OCI-M1 (cell line): ENCODE results near the gene NCL.

Source experiments
- DNase-seq: peaks from one replicate; lab custom pipeline; 2025; lab: John Stamatoyannopoulos, UW

The NCL gene, protein sequence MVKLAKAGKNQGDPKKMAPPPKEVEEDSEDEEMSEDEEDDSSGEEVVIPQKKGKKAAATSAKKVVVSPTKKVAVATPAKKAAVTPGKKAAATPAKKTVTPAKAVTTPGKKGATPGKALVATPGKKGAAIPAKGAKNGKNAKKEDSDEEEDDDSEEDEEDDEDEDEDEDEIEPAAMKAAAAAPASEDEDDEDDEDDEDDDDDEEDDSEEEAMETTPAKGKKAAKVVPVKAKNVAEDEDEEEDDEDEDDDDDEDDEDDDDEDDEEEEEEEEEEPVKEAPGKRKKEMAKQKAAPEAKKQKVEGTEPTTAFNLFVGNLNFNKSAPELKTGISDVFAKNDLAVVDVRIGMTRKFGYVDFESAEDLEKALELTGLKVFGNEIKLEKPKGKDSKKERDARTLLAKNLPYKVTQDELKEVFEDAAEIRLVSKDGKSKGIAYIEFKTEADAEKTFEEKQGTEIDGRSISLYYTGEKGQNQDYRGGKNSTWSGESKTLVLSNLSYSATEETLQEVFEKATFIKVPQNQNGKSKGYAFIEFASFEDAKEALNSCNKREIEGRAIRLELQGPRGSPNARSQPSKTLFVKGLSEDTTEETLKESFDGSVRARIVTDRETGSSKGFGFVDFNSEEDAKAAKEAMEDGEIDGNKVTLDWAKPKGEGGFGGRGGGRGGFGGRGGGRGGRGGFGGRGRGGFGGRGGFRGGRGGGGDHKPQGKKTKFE

DNA sequence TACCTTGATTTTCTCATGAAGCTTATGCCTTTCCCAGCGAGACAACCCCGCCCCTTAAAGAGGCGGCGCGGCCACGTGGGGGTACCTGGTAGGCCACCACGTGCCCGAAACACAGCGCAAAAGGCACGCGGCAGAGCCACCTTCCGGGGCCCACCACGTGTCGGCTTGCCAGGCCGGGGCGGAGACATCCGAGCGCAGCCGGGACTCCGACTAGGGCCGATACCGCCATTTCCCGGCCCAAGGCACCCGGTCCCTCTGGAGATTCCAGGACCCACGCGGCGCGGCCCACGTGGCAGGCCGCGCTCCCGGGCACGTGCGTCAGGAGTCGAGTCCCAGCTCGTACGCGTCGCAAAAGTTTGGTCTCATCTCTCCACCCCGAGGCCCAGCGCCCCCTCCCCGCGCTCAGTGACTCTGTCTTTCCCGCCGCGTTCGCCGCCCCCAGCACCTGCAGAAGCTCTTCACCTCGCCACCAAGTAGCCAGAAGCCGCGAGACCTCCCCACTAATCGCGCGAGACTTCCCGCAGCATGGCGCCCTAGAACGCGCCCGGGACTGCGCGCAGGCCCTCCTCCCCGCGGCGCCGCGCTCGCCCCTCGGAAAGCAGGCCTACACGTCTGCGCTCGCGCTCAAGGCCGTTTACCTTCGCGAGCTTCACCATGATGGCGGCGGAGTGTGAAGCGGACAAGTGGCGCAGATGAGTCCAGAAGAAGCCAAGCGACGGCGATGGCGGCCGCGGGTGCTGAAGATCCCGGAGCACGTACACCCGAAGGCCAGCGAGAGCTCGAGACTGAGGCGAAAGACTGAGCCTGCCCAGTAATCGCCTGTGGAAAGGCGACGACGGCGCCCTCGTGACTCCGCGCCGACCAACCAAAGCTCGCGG is at the start of gene NCL:
Gene NCL (minus strand): TSS at position 787 of the 878 bp plus-strand sequence. CDS start 131 bp downstream, at position 656.
- peak; percentile 90 for DNase-seq

DNA sequence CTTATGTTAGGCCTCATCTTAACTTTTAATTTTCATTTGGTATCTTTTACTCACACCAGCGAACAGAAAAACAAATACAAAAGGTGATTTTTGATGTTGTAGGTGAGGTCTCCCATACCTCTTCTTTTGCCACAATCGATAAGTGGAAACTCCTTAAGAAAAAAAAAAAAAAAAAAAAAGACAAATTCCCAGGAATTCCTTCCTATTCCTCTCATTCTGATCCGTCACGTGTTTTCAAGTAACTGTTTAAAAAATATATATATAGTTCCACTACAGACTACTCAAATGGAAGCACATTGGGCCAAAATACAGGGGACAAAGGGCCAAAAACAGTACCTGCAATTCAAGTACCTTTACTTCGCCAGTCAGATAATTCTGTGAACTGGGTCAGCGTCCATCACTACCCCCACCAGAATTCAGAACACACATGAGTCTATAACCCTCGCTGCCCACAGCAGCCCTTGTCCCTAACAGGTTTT is 49.5 kb upstream of the NCL start:
- no peak for DNase-seq

DNA sequence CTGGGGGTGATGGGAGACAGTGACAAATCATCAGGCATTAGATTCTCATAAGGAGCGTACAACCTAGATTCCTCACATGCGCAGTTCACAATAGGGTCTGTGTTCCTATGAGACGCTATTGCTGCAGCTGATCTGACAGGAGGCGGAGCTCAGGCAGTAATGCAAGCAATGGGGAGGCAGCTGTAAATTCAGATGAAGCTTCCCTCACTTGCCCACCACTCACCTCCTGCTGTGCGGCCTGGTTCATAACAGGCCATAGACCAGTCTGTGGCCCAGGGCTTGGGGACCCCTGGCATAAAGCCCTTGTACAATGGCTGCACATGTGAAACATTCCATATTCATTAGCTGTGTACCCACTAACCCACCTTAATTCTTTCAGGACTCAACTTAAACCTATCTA is 47.9 kb upstream of the NCL start:
- no peak for DNase-seq

DNA sequence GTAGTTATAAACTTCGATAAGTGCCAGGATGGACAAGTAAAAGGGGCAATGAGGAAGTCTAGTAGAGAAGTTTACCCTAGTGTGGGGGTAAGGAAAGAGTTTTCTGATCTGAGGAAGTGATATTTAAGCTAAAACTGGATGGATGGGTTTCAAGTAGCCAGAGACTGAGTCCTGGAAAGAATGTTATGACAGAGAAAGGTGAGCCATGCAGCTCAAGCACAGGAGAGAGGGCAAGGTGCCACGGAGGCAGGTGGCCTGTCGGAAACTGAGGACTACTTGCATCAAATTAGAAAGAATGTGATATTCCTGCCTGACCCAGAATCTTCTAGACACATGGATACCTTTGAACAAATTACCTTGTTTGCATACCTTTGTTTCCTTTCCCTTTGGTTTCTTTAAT is 39.5 kb upstream of the NCL start:
- DNase-seq = no peak

DNA sequence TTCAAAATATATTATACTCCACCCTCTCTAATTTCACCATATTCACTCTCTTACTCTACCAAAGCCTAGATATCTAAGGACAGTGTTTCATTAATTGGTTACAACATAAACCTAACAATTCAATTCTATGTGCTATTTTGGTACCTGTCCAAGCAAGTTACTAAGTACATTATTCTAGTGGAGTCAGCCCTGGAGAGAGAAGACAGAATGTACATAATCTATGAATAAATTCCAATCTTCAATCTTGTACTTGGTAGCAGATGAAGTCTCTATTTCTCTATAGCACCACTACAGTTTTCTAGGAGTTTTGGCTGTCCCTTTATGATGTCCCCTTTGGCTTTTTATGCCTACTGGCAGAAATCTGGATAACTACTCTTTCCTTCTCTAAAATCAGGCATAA is 38.3 kb upstream of the NCL start:
- DNase-seq = no peak

DNA sequence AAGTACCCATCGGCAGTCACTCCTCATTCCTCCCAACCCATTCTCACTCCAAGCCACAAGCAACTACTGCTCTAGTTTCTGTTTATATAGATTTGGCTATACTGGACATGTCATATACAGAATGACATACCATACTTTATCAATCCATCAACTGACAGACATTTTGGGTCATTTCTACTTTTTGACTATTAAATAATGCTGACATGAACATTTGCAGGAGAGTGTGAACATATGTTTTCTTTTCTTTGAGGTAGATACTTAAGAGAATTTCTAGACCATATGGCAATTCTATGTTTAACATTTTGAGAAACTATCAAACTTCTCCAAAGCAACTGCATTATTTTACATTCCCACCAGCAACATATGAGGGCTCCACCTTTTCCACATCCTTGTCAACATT is 33.4 kb upstream of the NCL start:
- DNase-seq = no peak

DNA sequence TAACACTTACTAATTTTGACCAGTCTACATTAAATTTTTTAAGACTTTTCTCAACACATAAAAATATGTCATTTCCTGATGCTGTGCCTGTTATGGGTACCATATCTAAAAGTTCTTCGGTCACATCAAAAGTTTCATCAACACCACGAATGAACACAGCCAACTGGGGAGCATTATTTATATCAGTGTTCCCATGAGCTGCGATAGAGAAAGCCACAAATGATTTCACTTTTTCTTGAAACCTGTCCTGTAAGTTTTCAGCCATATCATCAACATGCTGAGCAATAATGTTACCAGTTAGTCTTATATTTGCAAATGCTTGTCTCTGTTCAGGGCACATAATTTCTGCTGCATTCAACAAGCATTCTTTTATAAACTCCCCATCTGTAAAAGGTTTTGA is 30.4 kb upstream of the NCL start:
- no peak for DNase-seq

DNA sequence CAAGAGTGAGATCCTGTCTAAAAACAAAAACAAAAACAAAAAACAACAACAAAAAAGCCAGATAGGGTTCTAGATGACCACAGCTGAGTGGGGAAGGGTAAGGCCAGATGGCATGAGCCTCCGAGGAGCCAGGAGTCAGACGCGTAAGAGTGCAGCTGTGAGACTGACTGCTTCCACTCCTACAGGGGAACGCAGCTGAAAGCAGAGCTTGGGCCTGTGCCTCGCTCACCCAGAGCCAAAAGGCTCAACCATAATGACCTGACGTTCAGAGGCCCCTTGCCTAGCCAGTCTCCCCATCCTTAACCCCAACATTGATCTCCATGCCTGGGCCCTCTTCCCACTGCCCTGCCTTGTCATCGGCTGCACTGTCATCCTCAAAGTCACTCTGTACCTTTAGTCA is 26.5 kb upstream of the NCL start:
- no peak for DNase-seq

DNA sequence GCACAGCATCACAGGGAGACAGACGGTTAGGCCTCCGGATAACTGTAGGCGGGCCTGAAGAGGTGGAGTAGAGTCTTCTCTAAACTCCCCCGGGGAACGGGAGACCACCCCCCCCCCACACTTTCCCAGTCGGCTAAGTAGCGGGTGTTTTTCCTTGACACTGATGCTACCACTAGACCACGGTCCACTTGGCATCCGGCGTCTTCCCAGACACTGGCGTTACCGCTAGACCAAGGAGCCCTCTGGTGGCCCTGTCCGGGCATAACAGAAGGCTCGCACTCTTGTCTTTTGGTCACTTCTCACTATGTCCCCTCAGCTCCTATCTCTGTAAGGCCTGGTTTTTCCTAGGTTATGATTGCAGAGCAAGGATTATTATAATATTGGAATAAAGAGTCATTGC is 25.7 kb upstream of the NCL start:
- DNase-seq = no peak

DNA sequence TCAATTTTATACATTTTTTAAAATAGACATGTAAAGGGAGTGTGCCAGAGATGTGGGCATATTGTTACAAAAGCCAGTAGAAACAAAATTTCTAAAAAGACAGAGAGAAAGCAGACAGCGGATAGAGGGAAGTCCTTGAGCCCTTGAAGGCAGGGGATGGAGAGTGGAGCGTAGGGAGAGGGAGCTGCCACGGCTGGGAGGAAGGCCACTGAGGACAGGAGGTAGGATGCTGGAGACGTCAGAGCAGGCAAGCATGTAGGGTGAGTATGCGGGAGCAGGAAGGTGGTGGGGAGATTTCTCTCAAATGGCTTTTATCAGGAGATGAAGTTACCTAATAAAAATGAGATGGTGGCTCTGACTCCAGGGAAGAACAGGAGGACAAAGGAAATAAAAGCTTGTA is 24.0 kb upstream of the NCL start:
- no peak for DNase-seq

DNA sequence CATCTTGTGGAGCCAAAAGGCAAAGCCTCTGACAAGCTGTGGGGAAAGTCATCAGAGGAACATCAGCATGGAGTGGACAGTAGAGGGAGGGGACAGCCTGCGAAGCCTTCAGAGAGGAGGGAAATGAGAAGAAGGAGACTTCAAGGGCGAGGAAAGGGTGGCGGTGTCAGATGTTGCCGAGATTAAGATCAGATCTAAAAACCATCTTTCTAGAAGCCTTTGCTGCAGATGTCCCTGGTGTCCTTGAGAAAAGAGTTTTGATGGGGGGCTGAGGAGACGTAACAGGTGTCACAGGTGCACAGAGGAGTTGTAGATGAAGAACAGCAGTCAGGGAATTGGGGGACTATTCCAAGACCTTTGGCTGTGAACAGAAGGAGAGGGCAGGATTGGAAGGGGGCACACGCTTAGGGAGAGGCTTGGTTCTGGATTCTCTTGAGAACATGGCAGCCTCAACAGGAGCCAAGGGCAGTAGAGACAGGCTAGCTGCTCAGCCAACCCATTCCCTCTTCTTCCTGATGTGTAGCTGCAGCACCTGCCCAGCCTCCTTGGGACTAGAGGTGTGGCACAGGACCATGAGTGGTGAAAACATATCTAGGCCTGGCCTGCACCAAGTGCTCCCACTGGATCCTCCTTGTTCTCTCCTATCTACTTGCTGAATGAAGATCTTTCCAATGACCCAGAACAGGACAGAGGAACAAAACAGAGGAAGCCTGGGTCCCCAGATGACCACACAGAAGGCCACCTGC is 22.7 kb upstream of the NCL start:
- DNase-seq = no peak

DNA sequence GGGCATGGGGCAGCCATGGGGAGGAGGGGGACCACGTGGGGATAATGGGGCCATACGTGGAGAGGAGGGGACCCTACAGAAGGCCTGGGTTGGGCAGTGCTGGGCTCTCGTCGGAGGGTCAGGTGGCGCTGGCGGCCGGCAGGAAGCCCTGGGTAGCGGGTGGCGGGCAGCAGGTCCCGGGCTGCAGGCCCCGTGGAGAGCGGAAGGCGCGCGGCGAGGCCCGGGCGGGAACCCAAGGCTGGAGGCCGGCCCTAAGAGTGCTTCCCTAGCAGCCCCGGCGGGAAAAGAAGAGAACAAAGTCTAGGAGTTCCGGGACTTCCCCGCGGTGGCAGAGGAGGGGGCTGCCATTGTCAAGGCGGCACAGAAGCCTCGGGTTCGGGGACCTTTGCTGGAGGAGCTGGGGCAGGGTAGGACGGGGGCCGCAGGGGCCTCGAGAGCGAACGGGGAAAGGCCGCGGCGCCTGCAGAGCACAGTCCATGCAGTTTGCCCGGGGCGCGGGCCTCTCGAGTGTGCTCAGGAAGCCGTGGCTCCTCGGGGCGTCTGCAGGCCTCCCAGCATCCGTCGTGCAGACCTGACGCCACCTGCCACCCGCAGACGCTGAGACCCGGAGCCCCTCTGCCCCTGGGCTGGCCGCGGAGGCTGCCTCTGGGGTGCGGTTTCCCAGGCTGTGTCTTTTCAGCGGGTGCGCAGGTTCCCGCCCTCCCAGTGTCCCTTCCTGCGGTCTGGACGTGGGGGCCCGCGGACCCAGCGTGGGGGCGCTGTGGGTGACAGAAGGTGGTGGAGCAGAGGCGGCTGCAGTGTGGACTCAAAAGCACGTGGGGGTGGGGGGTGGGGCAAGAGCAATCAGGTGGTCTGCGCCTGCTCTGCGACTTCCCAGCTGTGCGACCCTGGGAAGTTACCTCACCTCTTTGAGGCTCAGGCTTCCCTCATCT is 19.4 kb upstream of the NCL start:
- no peak for DNase-seq

DNA sequence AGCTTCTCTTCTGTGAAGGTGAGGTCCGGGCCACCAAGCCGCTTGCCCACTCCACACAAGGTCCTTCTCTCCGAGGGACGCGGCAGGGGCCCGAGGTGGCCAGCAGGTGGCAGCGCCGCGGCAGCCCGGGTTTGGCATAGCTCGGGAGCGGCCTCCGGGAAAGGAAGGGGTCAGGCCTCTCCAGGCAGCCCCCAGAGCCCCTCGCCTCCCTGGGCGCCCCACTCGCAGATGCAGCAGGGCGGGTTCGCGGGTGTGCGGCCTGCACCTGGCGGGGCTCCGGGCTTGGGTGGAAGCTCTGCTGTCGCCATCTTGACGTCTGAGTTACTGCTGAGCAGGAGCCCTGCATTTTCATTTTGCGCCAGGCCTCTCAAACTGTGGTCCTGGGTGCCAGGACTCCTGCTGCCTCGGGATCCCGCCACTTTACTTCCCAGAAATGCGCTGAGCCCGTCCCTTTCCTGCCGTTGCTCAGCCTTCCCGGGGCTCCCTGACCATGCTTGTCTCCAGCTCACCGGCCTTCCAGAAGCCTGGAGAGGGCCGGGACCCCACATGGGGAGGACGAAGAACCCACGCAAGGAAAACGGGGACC is 18.6 kb upstream of the NCL start:
- DNase-seq = peak; percentile 74

DNA sequence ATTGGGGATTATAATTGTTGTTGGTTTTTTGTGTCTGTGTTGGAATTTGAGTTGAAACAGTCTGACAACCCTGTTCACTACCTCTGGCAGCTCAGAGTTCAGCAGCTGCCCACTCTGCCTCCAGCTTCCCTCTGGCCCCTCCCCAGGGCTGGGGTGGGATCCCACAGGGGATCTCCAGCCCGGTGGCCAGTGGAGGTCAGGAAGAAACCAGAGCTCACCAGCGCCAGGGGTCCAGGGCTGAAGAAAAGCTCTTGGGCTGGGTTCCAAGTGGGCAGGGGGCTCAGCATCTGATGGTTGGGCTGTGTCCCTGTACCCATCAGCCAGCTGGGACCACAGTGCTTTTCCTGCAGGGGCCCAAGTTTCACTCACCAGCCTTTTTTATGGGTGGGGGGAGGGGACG is 16.5 kb upstream of the NCL start:
- DNase-seq = no peak

DNA sequence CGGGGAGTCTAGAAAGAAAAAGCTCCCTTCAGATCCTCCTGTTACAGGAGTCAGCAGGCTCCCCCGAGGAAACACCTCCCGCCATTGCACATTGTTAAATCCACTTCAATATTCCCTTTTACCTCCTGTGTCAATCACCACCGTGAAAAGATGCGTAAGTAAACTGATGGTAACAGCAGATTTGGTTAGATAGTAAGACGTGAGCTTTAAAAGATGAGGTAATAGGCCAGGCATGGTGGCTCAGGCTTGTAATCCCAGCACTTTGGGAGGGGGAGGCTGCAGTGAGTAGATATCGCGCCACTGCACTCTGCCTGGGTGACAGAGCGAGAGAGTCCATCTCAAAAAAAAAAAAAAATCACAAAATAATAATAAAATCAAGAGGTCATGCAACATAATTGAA is 15.2 kb upstream of the NCL start:
- DNase-seq = no peak

DNA sequence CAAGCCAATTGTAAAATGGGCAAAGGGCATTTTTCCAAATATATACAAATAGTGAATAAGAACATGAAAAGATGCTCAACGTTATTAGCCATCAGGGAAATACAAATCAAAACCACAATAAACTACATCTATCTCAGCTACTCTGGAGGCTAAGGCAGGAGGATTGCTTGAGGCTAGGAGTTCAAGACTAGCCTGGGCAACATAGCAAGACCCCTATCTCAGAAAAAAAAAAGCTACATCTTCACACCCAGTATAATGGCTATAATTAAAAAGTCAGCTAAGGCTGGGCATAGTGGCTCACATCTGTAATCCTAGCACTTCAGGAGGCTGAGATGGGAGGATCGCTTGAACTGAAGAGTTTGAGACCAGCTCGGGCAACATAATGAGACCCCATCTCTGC is 12.6 kb upstream of the NCL start:
- DNase-seq = no peak

DNA sequence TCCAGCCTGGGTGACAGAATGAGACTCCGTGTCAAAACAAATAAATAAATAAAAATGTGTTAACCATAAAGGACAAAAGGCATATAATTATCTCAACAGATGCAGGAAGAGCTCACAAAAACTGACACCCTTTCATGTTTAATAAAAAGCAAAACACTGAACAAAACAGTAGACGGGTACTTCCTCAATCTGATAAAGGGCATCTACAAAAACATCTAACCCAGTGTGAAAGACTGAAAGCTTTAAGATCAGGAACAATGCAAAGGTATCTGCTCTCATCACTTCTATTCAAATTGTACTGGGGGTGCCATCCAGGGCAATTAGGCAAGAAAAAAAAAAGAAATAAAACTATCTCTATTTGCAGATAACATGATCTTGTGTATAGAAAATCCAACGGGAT is 11.7 kb upstream of the NCL start:
- DNase-seq = no peak

DNA sequence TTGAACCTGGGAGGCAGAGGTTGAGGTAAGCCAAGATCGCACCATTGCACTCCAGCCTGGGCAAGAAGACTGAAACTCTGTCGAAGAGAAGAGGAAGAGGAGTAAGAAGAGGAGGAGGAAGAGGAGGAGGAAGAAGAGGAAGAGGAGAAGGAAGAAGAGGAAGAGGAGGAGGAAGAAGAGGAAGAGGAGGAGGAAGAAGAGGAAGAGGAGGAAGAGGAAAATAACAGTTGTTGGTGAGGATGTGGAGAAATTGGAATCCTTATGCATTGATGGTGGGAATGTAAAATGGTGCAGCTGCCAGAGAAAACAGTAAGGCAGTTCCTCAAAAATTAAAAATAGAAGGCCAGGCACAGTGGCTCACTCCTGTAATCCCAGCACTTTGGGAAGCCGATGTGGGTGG is 8.5 kb upstream of the NCL start:
- no peak for DNase-seq

DNA sequence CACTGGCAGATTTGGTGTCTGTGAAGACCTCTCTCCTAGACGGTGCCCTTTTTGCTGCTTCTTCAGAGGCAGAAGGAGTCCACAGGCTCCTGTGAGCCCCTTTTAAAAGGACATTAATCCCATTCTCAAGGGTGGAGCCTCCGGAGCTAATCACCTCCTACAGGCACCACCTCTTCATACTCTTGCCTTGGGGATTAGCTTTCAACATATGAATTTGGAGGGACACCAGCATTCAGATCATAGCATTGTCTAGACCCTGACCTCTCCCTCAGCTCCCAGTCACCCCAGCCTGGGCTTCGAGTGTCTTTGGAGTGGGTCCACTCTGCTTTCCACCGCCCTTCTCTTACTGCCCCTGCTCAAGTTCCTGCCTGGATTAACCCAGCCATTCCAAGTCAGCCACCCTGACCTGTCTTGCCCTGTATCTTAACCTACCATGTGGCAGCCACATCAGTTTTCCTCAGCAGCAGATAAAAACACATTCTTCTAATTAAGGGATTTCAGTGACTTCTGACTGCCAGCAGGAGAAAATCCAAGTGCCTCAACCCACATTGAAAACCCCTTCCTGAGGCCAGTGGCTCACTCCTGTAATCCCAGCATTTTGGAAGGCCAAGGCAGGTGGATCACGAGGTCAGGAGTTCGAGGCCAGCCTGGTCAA is 6.1 kb upstream of the NCL start:
- DNase-seq = no peak

DNA sequence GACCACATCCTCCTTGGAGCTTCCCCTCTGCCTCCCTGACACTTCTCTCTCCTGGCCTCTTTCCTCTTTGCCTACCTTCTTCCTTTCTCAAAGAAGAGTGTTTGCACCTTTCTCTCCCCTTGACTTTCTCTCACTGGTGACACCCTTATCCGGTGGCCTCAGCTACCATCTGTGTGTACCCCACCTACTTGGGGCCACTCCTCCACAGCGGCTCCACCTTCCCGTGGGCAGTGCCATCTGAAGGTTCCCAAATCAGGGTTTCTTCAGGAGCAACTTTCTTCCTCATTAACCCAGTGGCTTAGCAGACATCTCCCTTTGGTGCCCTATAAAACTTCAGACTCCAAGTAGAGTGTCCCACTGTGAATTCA is 5.3 kb upstream of the NCL start:
- no peak for DNase-seq
